RWPE1 (cell line): ENCODE results near the gene DBNDD1.

Experiments
- CTCF ChIA-PET: fragments of 350-600 bp; sonication (Branson Sonifier 250); formaldehyde crosslinking; extraction: SDS; loops from one replicate; lab custom pipeline; 2021; lab: Yijun Ruan, JAX
- POLR2A ChIA-PET: fragments of 400-600 bp; formaldehyde crosslinking; extraction: SDS; loops from one replicate; lab custom pipeline; 2020; ENCODE audit warnings: antibody characterized with exemption; ENCODE audit not compliant: low non-redundant PET; lab: Yijun Ruan, JAX
- DNase-seq: peaks from one replicate; pipeline ENCODE4 v3.0.0; 2012; ENCODE audit warnings: low spot score
- H3K27ac ChIP-seq: fragments of 450-650 bp; 2 replicates; pipeline ENCODE4 v1.5.1; 2017
- TF ChIP-seq, protein P1 (sequence below): fragments of 450-650 bp; conservative IDR thresholded peaks from 2 replicates; pipeline ENCODE4 v1.5.1; 2017; ENCODE audit warnings: low read depth, mild to moderate bottlenecking

Gene DBNDD1

GRCh38 chr16:90040152-90041023 is 21.1 kb upstream of the DBNDD1 start:
- no peak for DNase-seq
- POLR2A ChIA-PET: no interaction called here
- TF ChIP-seq, protein P1, sequence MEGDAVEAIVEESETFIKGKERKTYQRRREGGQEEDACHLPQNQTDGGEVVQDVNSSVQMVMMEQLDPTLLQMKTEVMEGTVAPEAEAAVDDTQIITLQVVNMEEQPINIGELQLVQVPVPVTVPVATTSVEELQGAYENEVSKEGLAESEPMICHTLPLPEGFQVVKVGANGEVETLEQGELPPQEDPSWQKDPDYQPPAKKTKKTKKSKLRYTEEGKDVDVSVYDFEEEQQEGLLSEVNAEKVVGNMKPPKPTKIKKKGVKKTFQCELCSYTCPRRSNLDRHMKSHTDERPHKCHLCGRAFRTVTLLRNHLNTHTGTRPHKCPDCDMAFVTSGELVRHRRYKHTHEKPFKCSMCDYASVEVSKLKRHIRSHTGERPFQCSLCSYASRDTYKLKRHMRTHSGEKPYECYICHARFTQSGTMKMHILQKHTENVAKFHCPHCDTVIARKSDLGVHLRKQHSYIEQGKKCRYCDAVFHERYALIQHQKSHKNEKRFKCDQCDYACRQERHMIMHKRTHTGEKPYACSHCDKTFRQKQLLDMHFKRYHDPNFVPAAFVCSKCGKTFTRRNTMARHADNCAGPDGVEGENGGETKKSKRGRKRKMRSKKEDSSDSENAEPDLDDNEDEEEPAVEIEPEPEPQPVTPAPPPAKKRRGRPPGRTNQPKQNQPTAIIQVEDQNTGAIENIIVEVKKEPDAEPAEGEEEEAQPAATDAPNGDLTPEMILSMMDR: no peak
- H3K27ac ChIP-seq: no peak overlapping the region
- CTCF ChIA-PET: no interaction called here

GRCh38 chr16:90037276-90037675 is 18.0 kb upstream of the DBNDD1 start:
- TF ChIP-seq, protein P1: no peak
- CTCF ChIA-PET: no interaction called here
- no peak for DNase-seq
- no peak overlapping the region for H3K27ac ChIP-seq
- POLR2A ChIA-PET: no interaction called here

- CTCF ChIA-PET: interaction anchor here (1.0 kb wide), 1 partner anchor 36 kb away, joined by 3 read pairs; no protein-coding TSS in a partner anchor
- TF ChIP-seq, protein P1: no peak
- no peak for DNase-seq
- H3K27ac ChIP-seq: no peak overlapping the region
- POLR2A ChIA-PET: interaction anchor here (0.6 kb wide), 1 partner anchor 36 kb away, joined by 3 read pairs; no protein-coding TSS in a partner anchor
Measured at GRCh38 chr16:90035902-90036301, 16.6 kb upstream of the DBNDD1 start.

GRCh38 chr16:90034504-90034903 is 15.2 kb upstream of the DBNDD1 start:
- CTCF ChIA-PET: no interaction called here
- no peak overlapping the region for H3K27ac ChIP-seq
- TF ChIP-seq, protein P1: no peak
- no peak for DNase-seq
- POLR2A ChIA-PET: no interaction called here

GRCh38 chr16:90033387-90033786 is 14.1 kb upstream of the DBNDD1 start:
- TF ChIP-seq, protein P1: no peak
- ChIA-PET CTCF (interaction anchor here (0.8 kb wide), 1 partner anchor 11 kb away, joined by 3 read pairs; no protein-coding TSS in a partner anchor), POLR2A (no interaction called here)
- DNase-seq: no peak
- H3K27ac ChIP-seq: peak overlapping the region; percentile 0; the same call in 1 of the 2 replicates

- DNase-seq: no peak
- H3K27ac ChIP-seq: 0 out of 2 replicates have a peak overlapping the region, but pooled peaks have one; percentile 20
- POLR2A ChIA-PET: no interaction called here
- TF ChIP-seq, protein P1: no peak
- CTCF ChIA-PET: interaction anchor here (0.8 kb wide), 1 partner anchor 10 kb away, joined by 3 read pairs; no protein-coding TSS in a partner anchor
Measured at GRCh38 chr16:90032674-90033331, 13.5 kb upstream of the DBNDD1 start.
